GM12892 (cell line): ENCODE data around the gene FBN1.

Source experiments
- POLR2A ChIP-seq: IDR thresholded peaks from 2 replicates; pipeline ENCODE4 v1.6.1; 2011; ENCODE audit warnings: low read depth, low read length, control low read depth
- POLR2AphosphoS5 ChIP-seq: IDR thresholded peaks from 2 replicates; pipeline ENCODE4 v1.6.1; 2011; ENCODE audit warnings: low read depth, low read length, control low read depth

DNA sequence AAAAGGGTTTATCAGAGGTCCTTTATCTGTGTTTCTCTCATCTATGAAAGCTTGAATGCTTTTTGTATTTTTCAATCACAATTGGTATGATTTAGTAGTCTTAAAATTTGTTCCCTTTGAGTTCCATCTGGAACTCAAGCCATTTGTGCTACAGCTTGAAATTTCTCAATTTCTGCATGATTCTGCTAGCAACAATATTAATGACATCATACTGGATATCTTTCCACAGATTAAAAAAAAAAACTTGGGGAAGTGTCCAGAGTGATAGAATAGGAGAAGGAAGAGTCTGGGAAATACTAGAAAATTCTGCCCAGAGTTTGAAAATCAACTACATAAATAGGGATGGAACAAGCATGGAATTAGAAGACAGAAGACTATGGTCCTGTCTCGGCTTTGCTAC is 9.3 kb upstream of the FBN1 start:
- TF ChIP-seq POLR2A (no peak), POLR2AphosphoS5 (no peak)
